ENCODE results near the gene MTUS2.

The MTUS2 gene

GRCh38 chr13:29524176-29524575, 704.0 kb downstream of the MTUS2 start:
- no peak for DNase-seq (ENCODE audit: low read depth, low spot score)

- DNase-seq (ENCODE audit: low read depth, low spot score) = no peak
These were observed 704.5 kb downstream of the MTUS2 start for GRCh38 chr13:29524641-29525040.

- no peak for DNase-seq (ENCODE audit: low read depth, low spot score)
These were observed 705.6 kb downstream of the MTUS2 start for GRCh38 chr13:29525757-29526156.

GRCh38 chr13:29526741-29527140, 706.6 kb downstream of the MTUS2 start:
- DNase-seq (ENCODE audit: low read depth, low spot score) = no peak

GRCh38 chr13:29527511-29527910, 707.4 kb downstream of the MTUS2 start:
- DNase-seq (ENCODE audit: low read depth, low spot score) = no peak

GRCh38 chr13:29527916-29528315, 707.8 kb downstream of the MTUS2 start:
- DNase-seq (ENCODE audit: low read depth, low spot score) = no peak

- DNase-seq (ENCODE audit: low read depth, low spot score) = no peak
These were observed 709.6 kb downstream of the MTUS2 start for GRCh38 chr13:29529754-29530153.

- no peak for DNase-seq (ENCODE audit: low read depth, low spot score)
These were observed 710.8 kb downstream of the MTUS2 start for GRCh38 chr13:29530901-29531300.

GRCh38 chr13:29532116-29532515, 712.0 kb downstream of the MTUS2 start:
- DNase-seq (ENCODE audit: low read depth, low spot score) = no peak

- no peak for DNase-seq (ENCODE audit: low read depth, low spot score)
These were observed 712.7 kb downstream of the MTUS2 start for GRCh38 chr13:29532821-29533220.

- DNase-seq (ENCODE audit: low read depth, low spot score) = no peak
These were observed 713.9 kb downstream of the MTUS2 start for GRCh38 chr13:29534083-29534482.

GRCh38 chr13:29535663-29536655, 715.8 kb downstream of the MTUS2 start:
- DNase-seq (ENCODE audit: low read depth, low spot score) = no peak

- DNase-seq (ENCODE audit: low read depth, low spot score) = no peak
These were observed 716.7 kb downstream of the MTUS2 start for GRCh38 chr13:29536853-29537252.

GRCh38 chr13:29537736-29538651, 717.9 kb downstream of the MTUS2 start:
- no peak for DNase-seq (ENCODE audit: low read depth, low spot score)

- no peak for DNase-seq (ENCODE audit: low read depth, low spot score)
These were observed 718.5 kb downstream of the MTUS2 start for GRCh38 chr13:29538652-29539040.

- DNase-seq (ENCODE audit: low read depth, low spot score) = no peak
These were observed 719.7 kb downstream of the MTUS2 start for GRCh38 chr13:29539856-29540255.

GRCh38 chr13:29540334-29540733, 720.2 kb downstream of the MTUS2 start:
- no peak for DNase-seq (ENCODE audit: low read depth, low spot score)

GRCh38 chr13:29540799-29541198, 720.7 kb downstream of the MTUS2 start:
- DNase-seq (ENCODE audit: low read depth, low spot score) = no peak

- DNase-seq (ENCODE audit: low read depth, low spot score) = no peak
These were observed 721.3 kb downstream of the MTUS2 start for GRCh38 chr13:29541400-29541799.

GRCh38 chr13:29542381-29542780, 722.2 kb downstream of the MTUS2 start:
- DNase-seq (ENCODE audit: low read depth, low spot score) = no peak

GRCh38 chr13:29543230-29544215, 723.4 kb downstream of the MTUS2 start:
- peak; percentile 48 for DNase-seq (ENCODE audit: low read depth, low spot score)

Measured in ELF-1 (cell line).